Activated CD4-positive, alpha-beta T cell treated with anti-CD3 and anti-CD28 coated beads, Interleukin-2, amount 10 ng/mL, durations not matched to agents 7 days and 5 days (primary cell): Measurements from ENCODE around the gene FAM53A. TPM values are rescaled to one million over a fixed set of nuclear protein-coding genes. Genes with fewer than 3 reads are reported as not detected.
"Not testable (repeated sequence)": the region's sequence is repeated elsewhere in the genome, so short reads cannot be mapped to it uniquely, and the experiment has no call there.

Experiments used
- CTCF ChIA-PET: fragments of 350-600 bp; sonication (Branson Sonifier 250); formaldehyde crosslinking; loops from one replicate; lab custom pipeline; 2021; ENCODE audit warnings: antibody characterized with exemption; lab: Charles Lee
- POLR2A ChIA-PET: fragments of 350-600 bp; sonication (Branson Sonifier 250); formaldehyde crosslinking; loops from one replicate; lab custom pipeline; 2021; ENCODE audit warnings: antibody characterized with exemption; lab: Charles Lee
- DNase-seq: peaks from one replicate; pipeline ENCODE4 v3.0.0-alpha.2; 2020
- H3K27ac Mint-ChIP-seq: one replicate; pipeline ENCODE4 v1.8.0; 2021; ENCODE audit warnings: mild to moderate bottlenecking, moderate library complexity, mixed read lengths
- H3K27me3 Mint-ChIP-seq: one replicate; pipeline ENCODE4 v1.8.0; 2021; ENCODE audit warnings: mixed read lengths
- H3K36me3 Mint-ChIP-seq: one replicate; pipeline ENCODE4 v1.8.0; 2021; ENCODE audit warnings: low read depth, mixed read lengths
- H3K4me1 Mint-ChIP-seq: one replicate; pipeline ENCODE4 v1.8.0; 2021; ENCODE audit warnings: mixed read lengths
- H3K4me3 Mint-ChIP-seq: one replicate; pipeline ENCODE4 v1.8.0; 2021; ENCODE audit warnings: mild to moderate bottlenecking, moderate library complexity, mixed read lengths
- H3K9me3 Mint-ChIP-seq: one replicate; pipeline ENCODE4 v1.8.0; 2021; ENCODE audit warnings: mixed read lengths
- total RNA-seq, 2 experiments: library from RNA; stranded (reverse); gene quantifications; one replicate each; pipeline ENCODE4 v1.2.3, GENCODE V29; 2021

FAM53A gene
- total RNA-seq, 2 experiments from 2014 or later, result 0.99 to 1.6 TPM

DNA sequence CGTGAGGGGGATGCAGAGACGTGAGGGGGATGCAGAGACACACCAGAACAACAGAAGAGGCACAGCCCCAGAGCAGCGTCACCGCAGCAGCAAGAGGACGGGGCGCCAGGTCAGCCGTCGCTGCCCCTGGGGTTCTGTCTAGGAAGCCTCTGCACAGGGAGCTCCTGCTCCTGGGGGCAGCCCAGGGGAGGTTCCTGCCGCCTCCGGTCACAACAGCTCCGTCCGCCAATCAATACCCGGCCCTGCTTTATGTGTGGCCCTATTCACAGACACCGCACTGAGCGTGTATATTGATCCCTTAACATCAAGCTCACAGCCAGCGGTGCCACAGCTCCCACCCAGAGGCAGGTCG is 69.6 kb downstream of the FAM53A start:
- H3K4me1 Mint-ChIP-seq, result peaks cover 16% of the 10 kb centered on the region
- H3K27me3 Mint-ChIP-seq, result no peaks in the 10 kb centered on the region
- H3K36me3 Mint-ChIP-seq, result peaks cover 5% of the 10 kb centered on the region
- no peak for DNase-seq
- H3K4me3 Mint-ChIP-seq, result no peak overlapping the region
- peak overlapping the region; percentile 86 for H3K27ac Mint-ChIP-seq
- ChIA-PET CTCF (no interaction called here), POLR2A (no interaction called here)
- H3K9me3 Mint-ChIP-seq, result peaks cover 7% of the 10 kb centered on the region

DNA sequence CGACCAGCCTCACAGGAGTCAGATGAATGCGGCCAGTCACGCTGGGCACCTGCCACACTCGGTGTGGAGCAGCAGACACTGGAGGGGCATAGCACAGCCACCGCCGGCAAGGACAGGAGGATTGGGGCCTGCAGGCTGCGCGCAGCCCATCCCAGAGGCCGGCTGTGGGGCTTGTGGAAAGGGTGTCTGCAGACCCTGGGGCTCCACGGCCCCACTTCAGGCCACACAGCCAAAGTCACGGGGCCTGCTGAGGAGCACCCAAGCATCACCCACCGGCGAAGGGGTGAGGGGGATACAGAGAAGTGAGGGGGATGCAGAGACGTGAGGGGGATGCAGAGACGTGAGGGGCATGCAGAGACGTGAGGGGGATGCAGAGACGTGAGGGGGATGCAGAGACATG is 70.1 kb downstream of the FAM53A start:
- Mint-ChIP-seq H3K27me3 (no peaks in the 10 kb centered on the region), H3K9me3 (peaks cover 7% of the 10 kb centered on the region), H3K4me3 (no peak overlapping the region), H3K4me1 (peaks cover 16% of the 10 kb centered on the region), H3K36me3 (peaks cover 5% of the 10 kb centered on the region), H3K27ac (no peak overlapping the region)
- no peak for DNase-seq
- ChIA-PET CTCF (no interaction called here), POLR2A (no interaction called here)

- Mint-ChIP-seq H3K4me1 (peaks cover 16% of the 10 kb centered on the region), H3K36me3 (peaks cover 5% of the 10 kb centered on the region), H3K9me3 (peaks cover 7% of the 10 kb centered on the region), H3K27me3 (no peaks in the 10 kb centered on the region), H3K4me3 (no peak overlapping the region), H3K27ac (no peak overlapping the region)
- ChIA-PET CTCF (no interaction called here), POLR2A (no interaction called here)
- DNase-seq, result no peak
Measured at GRCh38 chr4:1613099-1613495, 71.0 kb downstream of the FAM53A start.

DNA sequence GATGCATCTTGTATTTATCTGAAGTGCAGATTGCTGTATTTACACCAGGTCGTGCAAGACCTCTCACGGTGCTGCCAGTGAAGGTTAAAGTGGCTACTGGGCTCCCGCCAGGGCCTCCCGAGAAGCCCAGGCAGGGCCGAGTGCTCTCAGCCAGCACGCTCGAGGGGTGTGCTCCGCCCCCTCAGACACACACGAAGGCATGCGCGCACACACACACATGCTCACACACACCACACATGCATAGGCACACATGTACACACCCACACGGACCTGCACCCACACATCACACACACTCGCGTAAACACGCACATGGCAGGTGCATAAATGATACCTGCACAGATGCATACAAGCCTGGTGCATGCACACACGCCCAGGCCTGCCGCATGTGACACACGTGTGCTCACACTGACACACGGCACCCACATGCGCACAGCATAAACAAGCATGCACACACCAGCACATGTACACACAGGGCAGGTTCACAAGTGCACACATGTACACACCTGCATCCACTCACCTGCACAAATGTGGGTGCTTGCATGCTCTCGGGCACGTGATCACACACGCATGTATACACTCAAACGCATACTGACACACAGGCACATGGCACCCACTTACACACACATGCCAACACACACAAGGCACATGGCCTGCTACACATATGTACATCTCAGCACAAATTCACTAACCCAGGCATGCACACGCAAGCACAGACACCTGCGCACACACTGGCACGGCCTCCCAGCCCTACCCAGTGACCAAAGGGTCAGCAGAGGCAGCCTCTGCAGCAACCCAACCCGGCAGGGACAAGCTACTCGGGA is 71.6 kb downstream of the FAM53A start:
- ChIA-PET POLR2A (no interaction called here), CTCF (no interaction called here)
- Mint-ChIP-seq H3K36me3 (peaks cover 5% of the 10 kb centered on the region), H3K4me3 (no peak overlapping the region), H3K9me3 (peaks cover 7% of the 10 kb centered on the region), H3K27me3 (no peaks in the 10 kb centered on the region), H3K4me1 (peaks cover 16% of the 10 kb centered on the region), H3K27ac (no peak overlapping the region)
- DNase-seq, result no peak

GRCh38 chr4:1611501-1611870 is 72.6 kb downstream of the FAM53A start:
- no peak overlapping the region for H3K27ac Mint-ChIP-seq
- POLR2A ChIA-PET, result no interaction called here
- no peak overlapping the region for H3K4me3 Mint-ChIP-seq
- H3K4me1 Mint-ChIP-seq, result peaks cover 17% of the 10 kb centered on the region
- H3K36me3 Mint-ChIP-seq, result peaks cover 5% of the 10 kb centered on the region
- CTCF ChIA-PET, result no interaction called here
- no peak for DNase-seq
- peaks cover 7% of the 10 kb centered on the region for H3K9me3 Mint-ChIP-seq
- no peaks in the 10 kb centered on the region for H3K27me3 Mint-ChIP-seq

DNA sequence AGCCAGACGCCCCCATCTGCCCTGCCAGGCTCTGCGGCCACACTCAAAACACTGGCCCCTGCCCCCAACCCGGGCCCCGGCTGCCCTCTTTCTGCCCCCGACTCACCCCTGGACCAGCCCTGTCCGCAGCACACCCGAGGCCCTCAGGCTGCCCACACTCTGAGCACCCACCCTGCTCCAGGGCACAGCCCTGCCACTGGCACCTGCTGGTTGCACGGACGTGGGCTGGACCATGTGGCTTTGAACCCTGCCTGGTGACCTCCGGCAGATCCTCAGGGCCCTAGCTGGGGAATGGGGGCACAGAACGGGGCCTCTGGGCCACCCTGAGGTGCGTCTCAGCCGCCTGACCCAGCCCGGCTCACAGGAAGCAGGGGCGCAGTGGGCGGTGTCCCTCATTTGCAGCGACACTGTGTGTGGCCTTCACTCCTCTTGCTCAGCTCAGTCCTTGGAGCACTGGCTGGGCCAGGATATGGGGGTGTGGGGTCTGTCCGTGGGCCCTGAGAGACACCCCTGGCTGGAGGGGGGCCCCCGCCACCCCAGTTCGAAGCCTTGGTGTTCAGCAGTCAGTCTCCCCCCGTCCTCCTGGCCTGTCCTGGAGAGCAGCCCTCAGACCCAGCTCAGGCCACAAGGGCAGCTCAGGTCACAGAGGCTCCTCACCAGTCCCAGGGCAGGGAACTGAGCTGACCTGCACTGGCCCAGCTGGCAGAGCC is 73.2 kb downstream of the FAM53A start:
- Mint-ChIP-seq H3K27ac (no peak overlapping the region), H3K27me3 (no peaks in the 10 kb centered on the region), H3K4me3 (no peak overlapping the region), H3K9me3 (peaks cover 7% of the 10 kb centered on the region), H3K36me3 (peaks cover 5% of the 10 kb centered on the region), H3K4me1 (peaks cover 19% of the 10 kb centered on the region)
- CTCF ChIA-PET, result no interaction called here
- POLR2A ChIA-PET, result no interaction called here
- no peak for DNase-seq

DNA sequence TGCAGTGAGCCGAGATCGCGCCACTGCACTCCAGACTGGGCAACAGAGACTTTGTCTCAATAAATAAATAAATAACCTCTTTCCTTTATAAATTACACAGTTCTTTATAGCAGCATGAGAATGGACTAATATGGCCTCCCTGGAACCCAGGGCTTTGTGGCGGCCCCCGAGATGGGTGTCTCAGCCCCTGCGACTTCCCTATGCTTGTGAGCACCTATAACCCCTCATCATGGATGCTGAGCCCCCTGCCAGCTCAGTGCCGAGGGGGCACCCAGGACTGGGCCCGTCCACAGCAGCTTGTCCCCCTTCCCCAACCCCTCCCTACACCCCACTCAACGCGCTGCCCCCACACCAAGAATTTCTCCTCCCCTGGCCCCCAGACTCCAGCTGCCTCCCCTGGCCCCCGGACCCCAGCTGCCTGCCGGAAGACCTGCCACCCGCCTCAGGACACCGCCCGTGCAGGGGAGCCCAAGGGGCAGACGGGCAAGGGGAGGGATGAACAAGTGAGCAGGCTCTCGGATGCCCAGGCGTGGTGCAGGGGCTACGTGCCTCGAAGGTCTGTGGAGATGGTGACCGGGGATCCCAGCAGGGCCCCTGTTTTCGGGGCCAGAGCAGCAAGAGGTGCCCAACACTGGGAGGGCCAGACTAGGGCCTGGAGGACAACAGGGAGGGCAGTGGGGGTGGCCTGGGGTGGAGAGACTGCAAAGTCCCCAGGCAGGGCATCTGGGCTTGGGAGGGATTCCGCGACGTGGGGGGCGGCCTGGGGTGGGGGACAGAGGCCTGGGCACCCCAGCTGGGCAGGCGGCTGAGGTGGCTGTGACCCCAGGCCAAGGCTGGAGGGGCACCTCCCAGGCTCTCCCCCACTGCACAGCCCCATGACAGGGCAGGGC is 74.0 kb downstream of the FAM53A start:
- CTCF ChIA-PET, result no interaction called here
- Mint-ChIP-seq H3K4me3 (no peak overlapping the region), H3K27ac (peak overlapping the region; percentile 41), H3K27me3 (no peaks in the 10 kb centered on the region), H3K4me1 (peaks cover 18% of the 10 kb centered on the region), H3K36me3 (peaks cover 3% of the 10 kb centered on the region), H3K9me3 (peaks cover 6% of the 10 kb centered on the region)
- POLR2A ChIA-PET, result no interaction called here
- no peak for DNase-seq

DNA sequence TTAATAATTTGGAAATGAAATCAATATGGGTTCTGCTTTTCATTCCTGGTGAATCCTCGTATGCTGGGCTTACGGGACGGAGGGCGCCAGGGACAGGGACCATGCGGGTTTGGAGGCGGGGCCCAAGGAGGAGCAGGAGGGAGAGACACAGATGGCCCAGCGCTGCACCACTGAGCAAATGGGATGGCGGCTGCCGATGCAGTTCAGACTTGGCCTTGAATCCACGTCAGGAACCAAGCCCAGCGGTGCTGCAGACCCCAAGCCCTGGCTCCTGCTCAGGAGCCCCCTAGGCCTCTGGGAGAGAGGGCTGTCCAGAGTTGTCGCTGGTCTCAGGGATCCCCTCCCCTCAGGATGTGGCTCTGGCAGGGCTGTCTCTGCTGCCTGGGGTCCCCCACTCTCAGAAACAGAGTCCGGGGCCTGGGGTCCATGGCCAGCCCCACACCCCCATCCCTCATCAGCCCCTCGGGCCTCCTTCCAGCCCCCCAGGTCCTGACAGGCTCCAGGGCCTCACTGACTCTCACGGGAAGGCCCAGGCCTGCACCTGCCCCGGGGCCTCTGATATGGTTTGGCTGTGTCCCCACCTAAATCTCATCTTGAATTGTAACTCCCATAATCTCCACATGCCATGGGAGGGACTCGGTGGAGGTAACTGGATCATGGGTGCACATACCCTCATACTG is 75.2 kb downstream of the FAM53A start:
- H3K9me3 Mint-ChIP-seq, result no peaks in the 10 kb centered on the region
- CTCF ChIA-PET, result no interaction called here
- H3K27me3 Mint-ChIP-seq, result no peaks in the 10 kb centered on the region
- H3K27ac Mint-ChIP-seq, result no peak overlapping the region
- no peak overlapping the region for H3K4me3 Mint-ChIP-seq
- peaks cover 19% of the 10 kb centered on the region for H3K4me1 Mint-ChIP-seq
- POLR2A ChIA-PET, result no interaction called here
- no peak for DNase-seq
- no peaks in the 10 kb centered on the region for H3K36me3 Mint-ChIP-seq

DNA sequence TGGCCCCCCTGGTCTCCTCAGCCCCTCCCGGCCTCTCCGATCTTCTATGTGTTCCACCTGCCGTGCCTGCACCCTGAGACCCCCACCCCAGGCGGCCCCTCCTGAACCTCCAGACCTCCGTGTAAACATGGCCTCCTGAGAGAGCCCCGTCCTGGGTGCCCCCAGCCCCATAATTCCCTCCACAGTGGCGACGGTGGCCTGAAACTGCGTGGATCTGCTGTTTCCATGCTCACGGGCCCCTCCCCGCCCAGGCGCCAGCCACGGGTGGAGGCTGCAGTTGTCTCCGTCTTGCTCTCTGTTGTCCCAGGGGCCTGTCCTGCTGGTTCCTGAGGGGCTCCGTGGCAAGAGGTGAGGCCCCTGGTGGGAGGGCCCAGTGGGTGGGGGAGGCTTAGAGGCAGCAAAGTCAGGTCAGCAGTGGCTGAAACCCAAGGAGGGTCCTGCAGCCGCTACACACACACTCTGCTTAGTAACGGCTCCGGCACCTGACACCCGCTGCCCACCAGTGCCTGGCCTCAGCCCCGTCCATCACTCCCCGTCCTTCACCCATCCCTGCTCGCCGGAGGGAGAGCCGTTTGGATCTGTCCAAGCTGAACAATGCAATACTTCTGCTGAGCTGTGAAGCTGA is 75.8 kb downstream of the FAM53A start:
- H3K9me3 Mint-ChIP-seq, result no peaks in the 10 kb centered on the region
- peaks cover 19% of the 10 kb centered on the region for H3K4me1 Mint-ChIP-seq
- DNase-seq, result no peak
- H3K36me3 Mint-ChIP-seq, result no peaks in the 10 kb centered on the region
- ChIA-PET CTCF (interaction anchor here (0.6 kb wide), 1 partner anchor 16 kb away, joined by 3 read pairs; no protein-coding TSS in a partner anchor), POLR2A (no interaction called here)
- no peak overlapping the region for H3K27ac Mint-ChIP-seq
- no peak overlapping the region for H3K4me3 Mint-ChIP-seq
- no peaks in the 10 kb centered on the region for H3K27me3 Mint-ChIP-seq

DNA sequence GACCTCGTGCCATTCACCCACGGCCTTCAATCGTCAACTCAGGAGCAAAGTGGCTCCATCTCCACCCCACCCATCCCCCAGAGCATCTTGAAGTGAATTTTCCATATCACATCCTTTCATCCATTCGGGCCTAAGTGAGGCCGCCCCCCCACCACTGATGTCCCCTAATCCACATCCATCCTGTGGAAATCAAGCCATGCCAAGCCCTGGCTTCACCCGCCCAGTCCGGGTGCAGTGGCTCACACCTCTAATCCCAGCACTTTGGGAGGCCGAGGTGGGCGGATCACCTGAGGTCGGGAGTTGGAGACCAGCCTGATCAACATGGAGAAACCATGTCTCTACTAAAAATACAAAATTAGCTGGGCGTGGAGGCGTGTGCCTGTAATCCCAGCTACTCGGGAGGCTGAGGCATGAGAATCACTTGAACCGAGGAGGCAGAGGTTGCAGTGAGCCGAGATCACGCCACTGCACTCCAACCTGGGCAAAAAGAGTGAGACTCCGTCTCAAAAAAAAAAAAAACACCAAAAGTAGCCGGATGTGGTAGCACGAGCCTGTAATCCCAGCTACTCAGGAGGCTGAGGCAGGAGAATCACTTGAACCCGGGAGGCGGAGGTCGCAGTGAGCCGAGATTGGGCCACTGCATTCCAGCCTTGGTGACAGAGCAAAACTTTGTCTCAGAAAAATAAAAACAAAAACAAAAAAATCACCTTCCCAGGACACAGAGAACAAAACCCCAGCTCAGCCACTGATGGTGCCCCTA is 76.5 kb downstream of the FAM53A start:
- H3K27ac Mint-ChIP-seq, DNase-seq, H3K4me3 Mint-ChIP-seq, H3K27me3 Mint-ChIP-seq, H3K36me3 Mint-ChIP-seq, POLR2A ChIA-PET, H3K9me3 Mint-ChIP-seq: not testable (repeated sequence)
- H3K4me1 Mint-ChIP-seq, result peaks cover 19% of the 10 kb centered on the region
- CTCF ChIA-PET, result interaction anchor here (0.6 kb wide), 1 partner anchor 16 kb away, joined by 3 read pairs; no protein-coding TSS in a partner anchor

- no peaks in the 10 kb centered on the region for H3K36me3 Mint-ChIP-seq
- H3K9me3 Mint-ChIP-seq, result no peaks in the 10 kb centered on the region
- peak overlapping the region; percentile 97 for H3K27ac Mint-ChIP-seq
- POLR2A ChIA-PET, result no interaction called here
- CTCF ChIA-PET, result no interaction called here
- H3K4me3 Mint-ChIP-seq, result peak overlapping the region; percentile 56
- no peaks in the 10 kb centered on the region for H3K27me3 Mint-ChIP-seq
- DNase-seq, result peak; percentile 54
- peaks cover 19% of the 10 kb centered on the region for H3K4me1 Mint-ChIP-seq
Measured at GRCh38 chr4:1604706-1605205, 79.4 kb downstream of the FAM53A start.
